Body of pancreas (tissue), 4 donors: Measurements from ENCODE around the gene OR56A3.
"Not testable (repeated sequence)": the region's sequence is repeated elsewhere in the genome, so short reads cannot be mapped to it uniquely, and the experiment has no call there.

Source experiments
- CTCF ChIP-seq, 7 experiments: fragments of 450-650 bp in 4 of 7; fragments of 200-600 bp in 3 of 7; sonication (generic) in 3 of 7; IDR thresholded peaks; one replicate each; pipeline ENCODE4 v1.5.1; 2016 to 2019; ENCODE audit warnings: antibody characterized with exemption in 7 of 7
- POLR2A ChIP-seq, 3 donors: fragments of 450-650 bp; IDR thresholded peaks; one replicate each; pipeline ENCODE4 v1.6.1; 2016; ENCODE audit warnings: antibody characterized with exemption in 3 of 3, mild to moderate bottlenecking in 2 of 3

GRCh38 chr11:5960704-5961320 lies 18.8 kb downstream of the OR56A3 start:
- not testable (repeated sequence) for TF ChIP-seq CTCF, POLR2A (IDR thresholded peaks at IDR 0.05)
